Suprapubic skin (tissue), 4 donors: ENCODE measurements around the gene WDR7. TPM values are rescaled to one million over a fixed set of nuclear protein-coding genes. Genes with fewer than 3 reads are reported as not detected.

Experiments used
- DNase-seq, 2 donors: peaks; one replicate each; pipeline ENCODE4 v3.0.0-alpha.2; 2019; ENCODE audit warnings: low spot score in 2 of 2
- H3K27ac ChIP-seq: fragments of 200-600 bp; sonication (generic); one replicate; pipeline ENCODE4 v1.5.1; 2019
- H3K27me3 ChIP-seq: fragments of 200-600 bp; sonication (generic); one replicate; pipeline ENCODE4 v1.5.1; 2019
- H3K36me3 ChIP-seq: fragments of 200-600 bp; sonication (generic); one replicate; pipeline ENCODE4 v1.5.1; 2019
- H3K4me1 ChIP-seq: fragments of 200-600 bp; sonication (generic); one replicate; pipeline ENCODE4 v1.5.1; 2019
- H3K4me3 ChIP-seq: fragments of 200-600 bp; sonication (generic); one replicate; pipeline ENCODE4 v1.5.1; 2019; ENCODE audit warnings: mild to moderate bottlenecking
- H3K9me3 ChIP-seq: fragments of 200-600 bp; sonication (generic); one replicate; pipeline ENCODE4 v1.5.1; 2019
- EP300 ChIP-seq: sonication (generic); formaldehyde crosslinking; IDR thresholded peaks from one replicate; pipeline ENCODE4 v1.6.1; 2017; ENCODE audit warnings: antibody characterized with exemption
- POLR2A ChIP-seq, 2 donors: fragments of 450-650 bp; IDR thresholded peaks; one replicate each; pipeline ENCODE4 v1.6.1; 2017; ENCODE audit warnings: antibody characterized with exemption in 2 of 2, mild to moderate bottlenecking in 2 of 2, moderate library complexity in 2 of 2
- POLR2AphosphoS5 ChIP-seq, 3 donors: sonication (generic); formaldehyde crosslinking; IDR thresholded peaks; one replicate each; pipeline ENCODE4 v1.6.1; 2017; ENCODE audit warnings: antibody characterized with exemption in 3 of 3
- WGBS: methylation state at CpG from one replicate; pipeline ENCODE4 v1.1.5; 2018; 5-methylcytosine and 5-hydroxymethylcytosine counted together
- total RNA-seq, 4 donors: library from RNA; depleted of rRNA; stranded (reverse); fragments of >200 nt; gene quantifications; one replicate each; pipeline ENCODE4 v1.1.0, GENCODE V29; 2016
- TF ChIP-seq, protein P1 (sequence below), 2 donors: fragments of 200-600 bp in 1 of 2; fragments of 450-650 bp in 1 of 2; sonication (generic) in 1 of 2; IDR thresholded peaks; one replicate each; pipeline ENCODE4 v1.5.1; 2016 to 2019; ENCODE audit warnings: antibody characterized with exemption in 2 of 2, mild to moderate bottlenecking in 1 of 2, moderate library complexity in 1 of 2

WDR7 gene
- total RNA-seq, 4 donors from 2014 or later, result 14.4 to 29.2 (median 20.2) TPM

DNA sequence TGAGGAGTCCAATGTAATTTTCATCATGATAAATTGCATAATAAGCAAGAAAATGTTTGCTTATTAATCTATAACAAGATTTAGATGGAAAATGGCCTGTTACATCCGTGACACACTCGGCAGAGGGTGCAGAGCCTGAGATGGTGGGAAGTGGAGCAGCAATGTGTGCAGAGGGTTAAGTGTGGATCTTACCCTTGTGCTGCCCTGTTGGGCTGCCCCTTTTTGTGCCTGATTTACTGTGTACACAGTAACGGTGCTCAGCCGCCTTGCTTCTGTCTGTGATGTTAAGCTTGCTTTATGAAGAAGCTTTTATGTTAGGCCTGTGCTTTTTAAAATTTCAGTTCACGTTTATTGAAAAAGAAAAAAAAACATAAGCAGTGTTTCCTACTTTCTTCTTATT, 275.6 kb downstream of the WDR7 start:
- Histone ChIP-seq H3K27ac (no peak overlapping the region), H3K27me3 (no peaks in the 10 kb centered on the region), H3K4me1 (no peaks in the 10 kb centered on the region), H3K9me3 (no peaks in the 10 kb centered on the region), H3K36me3 (no peaks in the 10 kb centered on the region), H3K4me3 (no peak overlapping the region)
- WGBS, result 96% methylated on average over 5 of the region's 5 CpGs
- TF ChIP-seq, protein P1, sequence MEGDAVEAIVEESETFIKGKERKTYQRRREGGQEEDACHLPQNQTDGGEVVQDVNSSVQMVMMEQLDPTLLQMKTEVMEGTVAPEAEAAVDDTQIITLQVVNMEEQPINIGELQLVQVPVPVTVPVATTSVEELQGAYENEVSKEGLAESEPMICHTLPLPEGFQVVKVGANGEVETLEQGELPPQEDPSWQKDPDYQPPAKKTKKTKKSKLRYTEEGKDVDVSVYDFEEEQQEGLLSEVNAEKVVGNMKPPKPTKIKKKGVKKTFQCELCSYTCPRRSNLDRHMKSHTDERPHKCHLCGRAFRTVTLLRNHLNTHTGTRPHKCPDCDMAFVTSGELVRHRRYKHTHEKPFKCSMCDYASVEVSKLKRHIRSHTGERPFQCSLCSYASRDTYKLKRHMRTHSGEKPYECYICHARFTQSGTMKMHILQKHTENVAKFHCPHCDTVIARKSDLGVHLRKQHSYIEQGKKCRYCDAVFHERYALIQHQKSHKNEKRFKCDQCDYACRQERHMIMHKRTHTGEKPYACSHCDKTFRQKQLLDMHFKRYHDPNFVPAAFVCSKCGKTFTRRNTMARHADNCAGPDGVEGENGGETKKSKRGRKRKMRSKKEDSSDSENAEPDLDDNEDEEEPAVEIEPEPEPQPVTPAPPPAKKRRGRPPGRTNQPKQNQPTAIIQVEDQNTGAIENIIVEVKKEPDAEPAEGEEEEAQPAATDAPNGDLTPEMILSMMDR (IDR thresholded peaks at IDR 0.05), result no peak
- TF ChIP-seq EP300, result no peak
- no peak for TF ChIP-seq POLR2A (IDR thresholded peaks at IDR 0.05)
- no peak for TF ChIP-seq POLR2AphosphoS5 (IDR thresholded peaks at IDR 0.05)
- no peak for DNase-seq

DNA sequence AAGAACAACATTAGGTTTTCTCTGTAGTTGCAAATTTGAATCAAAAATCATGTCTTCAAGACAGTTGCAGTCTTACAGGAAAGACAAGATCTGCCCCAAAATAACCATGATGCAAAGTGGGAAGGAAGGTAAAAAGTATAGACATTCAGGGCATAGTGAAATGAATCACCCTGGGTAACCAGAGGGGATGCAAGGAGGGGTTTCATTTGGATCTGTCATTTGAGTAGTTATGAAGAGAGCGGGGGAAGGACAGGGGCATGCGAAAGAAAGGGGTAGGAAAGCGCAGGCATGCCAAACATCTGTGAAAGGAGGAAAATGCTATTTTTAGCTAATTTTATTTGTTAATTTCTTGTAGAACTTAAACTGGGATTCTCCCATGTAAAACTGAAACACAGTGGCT, 276.6 kb downstream of the WDR7 start:
- H3K4me1 ChIP-seq, result no peaks in the 10 kb centered on the region
- no peaks in the 10 kb centered on the region for H3K9me3 ChIP-seq
- WGBS, result 96% methylated on average over 3 of the region's 3 CpGs
- no peak for TF ChIP-seq POLR2A (IDR thresholded peaks at IDR 0.05)
- TF ChIP-seq EP300, result no peak
- TF ChIP-seq, protein P1 (IDR thresholded peaks at IDR 0.05), result no peak
- no peak overlapping the region for H3K4me3 ChIP-seq
- no peak for DNase-seq
- H3K27me3 ChIP-seq, result no peaks in the 10 kb centered on the region
- no peak overlapping the region for H3K27ac ChIP-seq
- H3K36me3 ChIP-seq, result no peaks in the 10 kb centered on the region

DNA sequence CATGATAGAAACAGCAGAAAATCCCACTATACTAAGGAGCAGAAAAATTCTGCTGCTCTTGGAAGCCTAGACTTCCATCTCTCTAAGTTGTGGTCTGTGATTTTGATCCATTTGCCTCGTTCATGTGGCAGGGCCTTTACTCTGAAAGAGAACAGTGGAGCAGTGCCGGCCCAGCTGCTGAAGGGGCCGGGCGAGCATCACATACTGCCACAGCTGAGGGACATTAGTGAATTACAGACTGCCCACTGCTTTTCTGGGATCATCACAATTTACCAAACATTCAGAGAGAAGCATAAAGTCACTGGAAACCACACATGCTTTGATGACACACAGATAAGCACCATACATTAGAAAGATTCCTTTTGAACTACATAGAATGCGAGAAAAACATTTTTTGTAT, 278.7 kb downstream of the WDR7 start:
- Histone ChIP-seq H3K36me3 (no peaks in the 10 kb centered on the region), H3K9me3 (no peaks in the 10 kb centered on the region), H3K4me1 (no peaks in the 10 kb centered on the region), H3K27me3 (no peaks in the 10 kb centered on the region), H3K4me3 (no peak overlapping the region), H3K27ac (no peak overlapping the region)
- 91% methylated on average over 5 of the region's 5 CpGs for WGBS
- TF ChIP-seq POLR2A (IDR thresholded peaks at IDR 0.05), result no peak
- no peak for DNase-seq

GRCh38 chr18:56933472-56933871, 282.3 kb downstream of the WDR7 start:
- WGBS, result 93% methylated on average over 2 of the region's 2 CpGs
- no peak for TF ChIP-seq POLR2AphosphoS5 (IDR thresholded peaks at IDR 0.05)
- TF ChIP-seq POLR2A (IDR thresholded peaks at IDR 0.05), result no peak
- TF ChIP-seq, protein P1 (IDR thresholded peaks at IDR 0.05), result no peak
- no peak for TF ChIP-seq EP300
- Histone ChIP-seq H3K9me3 (no peaks in the 10 kb centered on the region), H3K4me1 (no peaks in the 10 kb centered on the region), H3K27ac (no peak overlapping the region), H3K4me3 (no peak overlapping the region), H3K36me3 (peaks cover 13% of the 10 kb centered on the region), H3K27me3 (no peaks in the 10 kb centered on the region)
- DNase-seq, result no peak

DNA sequence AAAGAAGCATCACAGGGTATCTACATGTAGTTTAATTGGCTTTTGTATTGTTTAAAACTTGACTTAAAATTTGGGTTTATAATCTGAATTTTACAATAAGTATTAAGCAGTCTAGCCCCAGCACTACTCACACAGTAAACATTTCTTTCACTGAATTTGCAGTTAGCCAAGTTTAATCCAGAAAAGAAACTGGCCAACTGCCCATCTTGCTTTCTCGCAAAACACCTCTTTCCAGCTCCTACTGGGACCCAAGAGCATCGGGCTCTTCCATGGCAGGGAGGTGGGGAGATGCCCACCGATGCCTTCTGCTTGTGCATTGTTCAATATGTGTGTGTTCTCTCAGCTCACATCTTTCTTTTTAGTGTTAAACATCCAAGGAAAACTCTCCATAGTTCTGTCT, 283.0 kb downstream of the WDR7 start:
- no peak overlapping the region for H3K4me3 ChIP-seq
- no peak overlapping the region for H3K27ac ChIP-seq
- no peaks in the 10 kb centered on the region for H3K27me3 ChIP-seq
- WGBS, result 94% methylated on average over 3 of the region's 3 CpGs
- no peaks in the 10 kb centered on the region for H3K4me1 ChIP-seq
- H3K9me3 ChIP-seq, result no peaks in the 10 kb centered on the region
- no peak for DNase-seq
- no peak for TF ChIP-seq POLR2AphosphoS5 (IDR thresholded peaks at IDR 0.05)
- TF ChIP-seq POLR2A (IDR thresholded peaks at IDR 0.05), result no peak
- TF ChIP-seq, protein P1 (IDR thresholded peaks at IDR 0.05), result no peak
- TF ChIP-seq EP300, result no peak
- peaks cover 13% of the 10 kb centered on the region for H3K36me3 ChIP-seq

DNA sequence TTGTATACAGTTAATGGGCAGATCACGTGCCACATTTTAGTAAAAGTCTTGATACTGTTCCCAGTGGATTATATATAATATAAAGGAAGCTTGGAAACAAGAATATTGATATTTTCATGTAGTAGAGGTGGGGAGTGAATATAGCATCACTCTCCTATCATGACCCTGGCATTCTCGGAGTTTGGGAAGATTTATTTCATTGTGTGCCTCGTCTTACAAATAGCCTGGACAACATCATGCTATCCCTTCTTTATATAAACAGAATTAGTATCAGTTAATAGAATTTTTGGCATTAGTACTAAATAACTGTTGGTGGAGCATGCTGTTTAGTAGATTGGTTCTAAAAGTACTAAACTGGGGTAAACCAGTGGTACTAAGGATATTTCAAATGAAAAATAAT, 283.7 kb downstream of the WDR7 start:
- 93% methylated on average over 3 of the region's 3 CpGs for WGBS
- TF ChIP-seq, protein P1 (IDR thresholded peaks at IDR 0.05), result no peak
- TF ChIP-seq EP300 (no peak), POLR2A (IDR thresholded peaks at IDR 0.05) (no peak), POLR2AphosphoS5 (IDR thresholded peaks at IDR 0.05) (no peak)
- Histone ChIP-seq H3K4me1 (no peaks in the 10 kb centered on the region), H3K36me3 (peaks cover 13% of the 10 kb centered on the region), H3K4me3 (no peak overlapping the region), H3K27me3 (no peaks in the 10 kb centered on the region), H3K27ac (no peak overlapping the region), H3K9me3 (no peaks in the 10 kb centered on the region)
- DNase-seq, result no peak
